Measurements from ENCODE around the gene THNSL1. TPM values are rescaled to one million over a fixed set of nuclear protein-coding genes. Genes with fewer than 3 reads are reported as not detected.

The THNSL1 gene
- total and polyA plus RNA-seq, 9 of the 15 experiments (the other 6 are each of a cell fraction or from before 2014, with no cell fraction given), result 4.5 to 8.6 (median 6.3) TPM

DNA sequence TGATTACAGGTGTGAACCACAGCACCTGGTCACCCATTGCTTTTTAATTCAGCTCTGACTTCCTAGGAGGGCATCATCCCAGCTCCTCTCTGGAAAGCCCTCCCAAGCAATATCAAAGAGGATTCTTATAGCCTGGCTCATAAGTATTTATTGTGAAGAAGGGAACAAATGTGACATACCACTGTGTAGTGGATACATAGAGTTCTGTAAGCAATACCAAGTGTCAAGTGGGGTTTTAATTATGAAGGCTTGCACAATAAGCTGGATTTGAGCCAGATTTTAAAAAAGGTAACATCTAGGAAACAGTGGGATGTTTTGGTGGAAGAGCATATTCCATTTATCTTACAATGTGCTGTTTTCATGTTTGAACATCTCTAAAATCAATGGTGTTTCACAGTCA, 45.0 kb upstream of the THNSL1 start:
- Histone ChIP-seq H3K27me3 (ENCODE audit: control insufficient read depth in 2 of 2, insufficient read depth in 2 of 2, low read length in 2 of 2) (no peaks in the 10 kb centered on the region), H3K9me1 (ENCODE audit: control insufficient read depth, insufficient read depth, low read length) (no peaks in the 10 kb centered on the region), H3K4me2 (ENCODE audit: insufficient read depth, low read length) (no peak overlapping the region), H3K9ac (ENCODE audit: insufficient read depth in 1 of 2, low read depth in 2 of 2, low read length in 2 of 2) (no peak overlapping the region), H3K27ac (ENCODE audit: extremely low read depth, low read depth, low read length) (no peak overlapping the region), H3K79me2 (ENCODE audit: control insufficient read depth, insufficient read depth, low read length) (no peaks in the 10 kb centered on the region), H3K36me3 (ENCODE audit: control insufficient read depth, insufficient read depth, low read length) (no peaks in the 10 kb centered on the region), H4K20me1 (replicated peaks; ENCODE audit: control insufficient read depth, insufficient read depth, low read length) (no peaks in the 10 kb centered on the region), H3K4me1 (replicated peaks in 1 of 2; ENCODE audit: control insufficient read depth in 2 of 2, insufficient read depth in 2 of 2, low read length in 2 of 2) (no peaks in the 10 kb centered on the region), H2AFZ (ENCODE audit: low read depth, low read length) (no peak overlapping the region), H3K9me3 (replicated peaks; ENCODE audit: control insufficient read depth, insufficient read depth, low read depth, low read length) (no peaks in the 10 kb centered on the region; the same call in 1 of the 2 replicates), H3K4me3 (no peak overlapping the region)
- DNase-seq (ENCODE audit: extremely low read depth in 1 of 4, low spot score in 3 of 4) (no peak), FAIRE-seq (no peak), ATAC-seq (no peak)
- TF ChIP-seq FUS (optimal IDR thresholded peaks at IDR 0.05; ENCODE audit: low read depth, low read length) (no peak), CEBPB (tag; IDR thresholded peaks at IDR 0.05) (peak; percentile 50; the same call in 1 of the 2 replicates), BCL6 (CRISPR knock-in tag; IDR thresholded peaks at IDR 0.05) (no peak), ZNF77 (CRISPR knock-in tag; IDR thresholded peaks at IDR 0.05) (no peak)
- TF ChIP-seq, protein P1, sequence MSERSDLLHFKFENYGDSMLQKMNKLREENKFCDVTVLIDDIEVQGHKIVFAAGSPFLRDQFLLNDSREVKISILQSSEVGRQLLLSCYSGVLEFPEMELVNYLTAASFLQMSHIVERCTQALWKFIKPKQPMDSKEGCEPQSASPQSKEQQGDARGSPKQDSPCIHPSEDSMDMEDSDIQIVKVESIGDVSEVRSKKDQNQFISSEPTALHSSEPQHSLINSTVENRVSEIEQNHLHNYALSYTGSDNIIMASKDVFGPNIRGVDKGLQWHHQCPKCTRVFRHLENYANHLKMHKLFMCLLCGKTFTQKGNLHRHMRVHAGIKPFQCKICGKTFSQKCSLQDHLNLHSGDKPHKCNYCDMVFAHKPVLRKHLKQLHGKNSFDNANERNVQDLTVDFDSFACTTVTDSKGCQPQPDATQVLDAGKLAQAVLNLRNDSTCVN (CRISPR knock-in tag; IDR thresholded peaks at IDR 0.05), result no peak
- intact Hi-C loops (cut with micrococcal nuclease), result no loop called here
- no TSS peak for BruUV-seq (replicated peaks)
- POLR2A ChIA-PET, result no interaction called here
- CTCF ChIA-PET (ENCODE audit: low intra/inter-chr PET ratio), result no interaction called here
- in situ Hi-C loops (cut with MboI), result no loop called here

DNA sequence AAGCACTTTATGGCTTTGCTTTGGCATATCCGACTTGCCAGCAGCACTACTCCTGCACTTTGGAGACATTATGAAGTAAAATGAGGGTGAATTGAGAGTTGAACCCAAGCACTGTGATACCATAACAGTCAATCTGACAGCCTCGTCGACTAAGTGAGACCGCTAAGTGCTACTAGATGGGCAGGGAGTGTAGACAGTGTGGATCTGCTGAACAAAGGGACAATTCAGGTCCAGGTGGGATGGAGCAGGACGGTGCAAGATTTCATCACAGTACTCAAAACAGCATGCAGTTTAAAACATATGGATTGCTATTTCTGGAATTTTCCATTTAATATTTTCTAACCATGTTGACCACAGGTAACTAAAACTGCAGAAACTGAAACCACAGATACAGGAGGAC, 43.2 kb upstream of the THNSL1 start:
- ChIA-PET CTCF (ENCODE audit: low intra/inter-chr PET ratio) (no interaction called here), POLR2A (no interaction called here)
- intact Hi-C loops (cut with micrococcal nuclease), result no loop called here
- H3K4me3 ChIP-seq, result no peak overlapping the region
- no peak overlapping the region for H3K4me2 ChIP-seq (ENCODE audit: insufficient read depth, low read length)
- H3K79me2 ChIP-seq (ENCODE audit: control insufficient read depth, insufficient read depth, low read length), result no peaks in the 10 kb centered on the region
- no TSS peak for BruUV-seq (replicated peaks)
- peak overlapping the region; percentile 47 for H2AFZ ChIP-seq (ENCODE audit: low read depth, low read length)
- in situ Hi-C loops (cut with MboI), result no loop called here
- peak; percentile 29 for FAIRE-seq
- H4K20me1 ChIP-seq (replicated peaks; ENCODE audit: control insufficient read depth, insufficient read depth, low read length), result no peaks in the 10 kb centered on the region
- H3K4me1 ChIP-seq (replicated peaks in 1 of 2; ENCODE audit: control insufficient read depth in 2 of 2, insufficient read depth in 2 of 2, low read length in 2 of 2), result no peaks in the 10 kb centered on the region
- no peaks in the 10 kb centered on the region for H3K9me1 ChIP-seq (ENCODE audit: control insufficient read depth, insufficient read depth, low read length)
- H3K27ac ChIP-seq (ENCODE audit: extremely low read depth, low read depth, low read length), result no peak overlapping the region
- no peaks in the 10 kb centered on the region for H3K36me3 ChIP-seq (ENCODE audit: control insufficient read depth, insufficient read depth, low read length)
- no peaks in the 10 kb centered on the region for H3K27me3 ChIP-seq (ENCODE audit: control insufficient read depth in 2 of 2, insufficient read depth in 2 of 2, low read length in 2 of 2)
- no peak overlapping the region for H3K9ac ChIP-seq (ENCODE audit: insufficient read depth in 1 of 2, low read depth in 2 of 2, low read length in 2 of 2)
- no peak for DNase-seq (ENCODE audit: extremely low read depth in 1 of 4, low spot score in 3 of 4)
- H3K9me3 ChIP-seq (replicated peaks; ENCODE audit: control insufficient read depth, insufficient read depth, low read depth, low read length), result no peaks in the 10 kb centered on the region; the same call in 1 of the 2 replicates
- 57% methylated on average over 5 of the region's 5 CpGs for WGBS (ENCODE audit: insufficient coverage, low coverage, missing lambda C conversion rate)
- ATAC-seq, result no peak
- no peak for TF ChIP-seq RB1 (IDR thresholded peaks at IDR 0.05; ENCODE audit: low read depth)
- TF ChIP-seq DIDO1 (tag; IDR thresholded peaks at IDR 0.05; ENCODE audit: low read depth), result no peak
